ENCODE measurements around the gene ASCC1.

The ASCC1 gene

DNA sequence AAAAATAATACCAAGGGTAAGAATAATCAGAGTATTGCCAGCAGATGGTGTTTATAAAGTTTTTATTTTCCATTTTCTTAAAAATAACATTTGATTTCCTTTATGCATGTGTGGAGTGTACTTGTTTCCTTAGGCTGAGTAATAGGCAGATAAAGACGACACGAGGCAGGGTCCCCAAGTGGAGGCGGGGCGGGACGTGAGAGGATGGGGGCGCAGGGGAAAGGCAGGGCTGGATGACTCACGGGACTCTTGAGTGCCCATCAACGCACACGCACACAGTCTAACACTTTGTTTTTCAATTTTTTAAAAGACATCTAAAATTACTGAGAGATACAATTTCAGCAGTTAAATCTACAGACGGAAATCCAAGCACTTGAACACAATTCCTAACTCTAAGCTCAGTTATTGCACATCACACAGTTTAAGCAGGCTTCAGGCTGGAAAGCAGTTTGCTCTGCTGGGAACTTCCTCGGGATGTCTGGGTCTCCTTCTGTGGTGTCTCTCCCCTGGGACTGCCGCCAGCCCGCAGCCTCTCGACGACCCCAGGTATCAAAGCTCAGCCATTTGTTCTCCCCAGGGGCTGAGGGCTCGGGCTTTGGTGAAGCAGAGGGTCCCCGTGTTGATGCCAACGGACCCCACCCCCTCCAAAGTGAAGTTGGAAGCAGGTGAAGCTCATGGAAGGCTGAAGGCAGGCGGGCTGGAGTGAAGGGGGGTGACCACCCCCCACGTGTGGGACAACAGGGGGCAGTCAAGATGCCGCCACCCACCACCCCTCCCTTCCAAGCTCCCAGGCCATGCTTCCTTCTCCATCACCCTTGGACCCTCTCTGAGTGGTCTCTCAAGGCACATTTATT, 156.9 kb downstream of the ASCC1 start:
- no peaks in the 10 kb centered on the region for H3K36me3 ChIP-seq (ENCODE audit: insufficient read depth, low read length)
- no peak overlapping the region for H3K4me2 ChIP-seq (ENCODE audit: insufficient read depth, low read length)
- no peak overlapping the region for H3K9ac ChIP-seq (ENCODE audit: low read depth, low read length)
- no peaks in the 10 kb centered on the region for H3K79me2 ChIP-seq (ENCODE audit: insufficient read depth, low read length)
- no peak overlapping the region for H3K4me3 ChIP-seq (ENCODE audit: low read depth in 1 of 2, low read length in 2 of 2)
- no peaks in the 10 kb centered on the region for H3K4me1 ChIP-seq (ENCODE audit: insufficient read depth, low read length)
- no peaks in the 10 kb centered on the region for H3K9me3 ChIP-seq (ENCODE audit: insufficient read depth, low read length, severe bottlenecking)
- H4K20me1 ChIP-seq (ENCODE audit: insufficient read depth, low read length) = no peaks in the 10 kb centered on the region
- TF ChIP-seq EZH2 (IDR thresholded peaks at IDR 0.05; ENCODE audit: borderline replicate concordance, low read depth, low read length, severe bottlenecking) (no peak), CTCF (IDR thresholded peaks at IDR 0.05; ENCODE audit: borderline replicate concordance, extremely low read depth, low read length, poor library complexity, severe bottlenecking) (no peak)
- DNase-seq (no peak), ATAC-seq (ENCODE audit: insufficient read depth, low read depth) (no peak)
- no peak overlapping the region for H2AFZ ChIP-seq (ENCODE audit: low read depth, low read length)
- no peaks in the 10 kb centered on the region for H3K27me3 ChIP-seq (ENCODE audit: insufficient read depth, low read length, poor library complexity)
- H3K27ac ChIP-seq (ENCODE audit: low read length) = no peak overlapping the region

- ATAC-seq (ENCODE audit: insufficient read depth, low read depth) = no peak
- no peak for DNase-seq
- Histone ChIP-seq H3K36me3 (ENCODE audit: insufficient read depth, low read length) (no peaks in the 10 kb centered on the region), H4K20me1 (ENCODE audit: insufficient read depth, low read length) (no peaks in the 10 kb centered on the region), H3K27ac (ENCODE audit: low read length) (no peak overlapping the region), H3K27me3 (ENCODE audit: insufficient read depth, low read length, poor library complexity) (no peaks in the 10 kb centered on the region), H2AFZ (ENCODE audit: low read depth, low read length) (no peak overlapping the region), H3K4me3 (ENCODE audit: low read depth in 1 of 2, low read length in 2 of 2) (no peak overlapping the region), H3K79me2 (ENCODE audit: insufficient read depth, low read length) (no peaks in the 10 kb centered on the region), H3K4me1 (ENCODE audit: insufficient read depth, low read length) (no peaks in the 10 kb centered on the region), H3K9me3 (ENCODE audit: insufficient read depth, low read length, severe bottlenecking) (no peaks in the 10 kb centered on the region), H3K4me2 (ENCODE audit: insufficient read depth, low read length) (no peak overlapping the region), H3K9ac (ENCODE audit: low read depth, low read length) (no peak overlapping the region)
- TF ChIP-seq EZH2 (IDR thresholded peaks at IDR 0.05; ENCODE audit: borderline replicate concordance, low read depth, low read length, severe bottlenecking) (no peak), CTCF (IDR thresholded peaks at IDR 0.05; ENCODE audit: borderline replicate concordance, extremely low read depth, low read length, poor library complexity, severe bottlenecking) (no peak)
These were observed 157.7 kb downstream of the ASCC1 start for GRCh38 chr10:72058347-72058898.

GRCh38 chr10:72056932-72057751, 158.9 kb downstream of the ASCC1 start:
- H3K4me2 ChIP-seq (ENCODE audit: insufficient read depth, low read length) = no peak overlapping the region
- DNase-seq = no peak
- H4K20me1 ChIP-seq (ENCODE audit: insufficient read depth, low read length) = no peaks in the 10 kb centered on the region
- H3K9me3 ChIP-seq (ENCODE audit: insufficient read depth, low read length, severe bottlenecking) = no peaks in the 10 kb centered on the region
- H3K27me3 ChIP-seq (ENCODE audit: insufficient read depth, low read length, poor library complexity) = no peaks in the 10 kb centered on the region
- H3K9ac ChIP-seq (ENCODE audit: low read depth, low read length) = no peak overlapping the region
- H3K4me3 ChIP-seq (ENCODE audit: low read depth in 1 of 2, low read length in 2 of 2) = no peak overlapping the region
- H3K4me1 ChIP-seq (ENCODE audit: insufficient read depth, low read length) = no peaks in the 10 kb centered on the region
- ATAC-seq (ENCODE audit: insufficient read depth, low read depth) = no peak
- H2AFZ ChIP-seq (ENCODE audit: low read depth, low read length) = no peak overlapping the region
- H3K79me2 ChIP-seq (ENCODE audit: insufficient read depth, low read length) = no peaks in the 10 kb centered on the region
- no peak for TF ChIP-seq EZH2 (IDR thresholded peaks at IDR 0.05; ENCODE audit: borderline replicate concordance, low read depth, low read length, severe bottlenecking)
- no peak for TF ChIP-seq CTCF (IDR thresholded peaks at IDR 0.05; ENCODE audit: borderline replicate concordance, extremely low read depth, low read length, poor library complexity, severe bottlenecking)
- H3K27ac ChIP-seq (ENCODE audit: low read length) = no peak overlapping the region
- H3K36me3 ChIP-seq (ENCODE audit: insufficient read depth, low read length) = no peaks in the 10 kb centered on the region

Data from DND-41 (cell line).